A549 (cell line): ENCODE data around the gene NGEF.

Experiments used
- CTCF ChIP-seq: fragments of >200 bp; sonication (Bioruptor Twin); formaldehyde crosslinking; IDR thresholded peaks from 3 replicates; pipeline ENCODE4 v1.5.1; 2016
- MAX ChIP-seq: IDR thresholded peaks from 2 replicates; pipeline ENCODE4 v1.6.1; 2012
- POLR2A ChIP-seq: IDR thresholded peaks from 2 replicates; pipeline ENCODE4 v1.6.1; 2012; ENCODE audit warnings: mild to moderate bottlenecking, low read length
- USF2 ChIP-seq: fragments of 450-650 bp; IDR thresholded peaks from 2 replicates; pipeline ENCODE4 v1.6.1; 2014; ENCODE audit warnings: antibody characterized with exemption

- TF ChIP-seq USF2 = no peak
- TF ChIP-seq CTCF = no peak
- TF ChIP-seq MAX = no peak
- TF ChIP-seq POLR2A = no peak
These were observed 7.4 kb upstream of the NGEF start for GRCh38 chr2:233020454-233020853.
